NCI-H2196 treated with DMSO at 0.1 percent for 48 hours (cell line): Measurements from ENCODE around the gene PPP3CA.
"Not testable (repeated sequence)": the region's sequence is repeated elsewhere in the genome, so short reads cannot be mapped to it uniquely, and the experiment has no call there.

Source experiments
- DNase-seq: peaks from one replicate; lab custom pipeline; 2025; ENCODE audit not compliant: unreplicated experiment; lab: John Stamatoyannopoulos, UW

The PPP3CA gene

GRCh38 chr4:101019941-101020401, 327.4 kb downstream of the PPP3CA start:
- no peak for DNase-seq

- no peak for DNase-seq
Measured at GRCh38 chr4:101019313-101019712, 328.0 kb downstream of the PPP3CA start.

GRCh38 chr4:101018836-101019235, 328.5 kb downstream of the PPP3CA start:
- no peak for DNase-seq

GRCh38 chr4:101014417-101014816, 332.9 kb downstream of the PPP3CA start:
- DNase-seq = no peak

- no peak for DNase-seq
Measured at GRCh38 chr4:101010987-101011386, 336.3 kb downstream of the PPP3CA start.

- no peak for DNase-seq
Measured at GRCh38 chr4:101009471-101009870, 337.9 kb downstream of the PPP3CA start.

GRCh38 chr4:101008503-101008902, 338.8 kb downstream of the PPP3CA start:
- no peak for DNase-seq

- no peak for DNase-seq
Measured at GRCh38 chr4:101005659-101006058, 341.7 kb downstream of the PPP3CA start.

GRCh38 chr4:101000496-101000895, 346.8 kb downstream of the PPP3CA start:
- DNase-seq = no peak

GRCh38 chr4:100995671-100996070, 351.7 kb downstream of the PPP3CA start:
- no peak for DNase-seq

GRCh38 chr4:100995002-100995401, 352.3 kb downstream of the PPP3CA start:
- not testable (repeated sequence) for DNase-seq

GRCh38 chr4:100991332-100992069, 355.8 kb downstream of the PPP3CA start:
- not testable (repeated sequence) for DNase-seq

GRCh38 chr4:100989401-100989800, 357.9 kb downstream of the PPP3CA start:
- no peak for DNase-seq

- no peak for DNase-seq
Measured at GRCh38 chr4:100988876-100989275, 358.4 kb downstream of the PPP3CA start.

- no peak for DNase-seq
Measured at GRCh38 chr4:100986360-100986868, 360.9 kb downstream of the PPP3CA start.

- no peak for DNase-seq
Measured at GRCh38 chr4:100985576-100985975, 361.8 kb downstream of the PPP3CA start.

GRCh38 chr4:100984901-100985300, 362.4 kb downstream of the PPP3CA start:
- no peak for DNase-seq

- DNase-seq = no peak
Measured at GRCh38 chr4:100983426-100983825, 363.9 kb downstream of the PPP3CA start.

- DNase-seq = no peak
Measured at GRCh38 chr4:100982345-100982744, 365.0 kb downstream of the PPP3CA start.

GRCh38 chr4:100981447-100982204, 365.7 kb downstream of the PPP3CA start:
- no peak for DNase-seq

- no peak for DNase-seq
Measured at GRCh38 chr4:100979736-100980135, 367.6 kb downstream of the PPP3CA start.
